Colonic mucosa (tissue), 4 donors: ENCODE measurements around the gene LY6G5C. TPM values are rescaled to one million over a fixed set of nuclear protein-coding genes. Genes with fewer than 3 reads are reported as not detected.
A peak's percentile ranks its signal among the peaks of the same experiment; 100 is the strongest.

Experiments used
- DNase-seq: peaks from one replicate; pipeline ENCODE4 v3.0.0-alpha.2; 2020
- H3K27ac ChIP-seq: fragments of 200-600 bp; one replicate; pipeline ENCODE4 v1.8.0; 2021
- H3K27me3 ChIP-seq: fragments of 200-600 bp; one replicate; pipeline ENCODE4 v1.8.0; 2021
- H3K36me3 ChIP-seq: fragments of 200-600 bp; one replicate; pipeline ENCODE4 v1.8.0; 2021
- H3K4me1 ChIP-seq: fragments of 200-600 bp; one replicate; pipeline ENCODE4 v1.8.0; 2021; ENCODE audit warnings: mild to moderate bottlenecking
- H3K4me3 ChIP-seq: fragments of 200-600 bp; one replicate; pipeline ENCODE4 v1.8.0; 2021
- H3K9ac ChIP-seq, 2 donors: one replicate each; pipeline ENCODE4 v1.7.0; 2013; ENCODE audit warnings: control low read depth in 2 of 2, low read depth in 2 of 2, low read length in 2 of 2
- H3K9me3 ChIP-seq: fragments of 200-600 bp; one replicate; pipeline ENCODE4 v1.8.0; 2021
- CTCF ChIP-seq: fragments of 200-600 bp; IDR thresholded peaks from one replicate; pipeline ENCODE4 v1.8.0; 2022; ENCODE audit warnings: antibody characterized with exemption, mild to moderate bottlenecking
- intact Hi-C: fragments of 100-400 bp; cut with DNase I; formaldehyde crosslinking; loops from one replicate; pipeline ENCODE4 v1.14.1; 2022
- total RNA-seq, 2 donors: library from RNA; stranded (reverse); fragmentation: NEBNext Ultra II Directional in 1 of 2; extraction: Animal tissue kit (Norgen Biotek cat#: 25700) in 1 of 2; gene quantifications; one replicate each; pipeline ENCODE4 v1.2.1, GENCODE V29; 2021
- donor health status: healthy.
- donor health status: DM: no; HTN: no; CAD: no.
- donor health status: DM: no; HTN: no; CAD: no.

The LY6G5C gene
- 1 to 10 TPM; 1.9 to 2.8 TPM for total RNA-seq

- H3K9ac ChIP-seq: peak within 1 kb of the TSS; percentile 74 to 90
- H3K36me3 ChIP-seq: no peaks in the 10 kb centered on the region
- intact Hi-C loops: loop anchor here (5.0 kb wide), 1 partner anchor 87 kb away; no protein-coding TSS in a partner anchor
Observed at GRCh38 chr6:31680226-31681134, at the start of gene LY6G5C. Gene LY6G5C, minus strand, starts transcription at chr6:31681067. Its CDS starts 694 bp downstream, at chr6:31680373.

GRCh38 chr6:31729979-31730630, 49.2 kb upstream of the LY6G5C start:
- H3K27ac ChIP-seq: peak overlapping the region; percentile 96
- H3K9ac ChIP-seq: peak overlapping the region; percentile 76 to 95
- no peaks in the 10 kb centered on the region for H3K27me3 ChIP-seq
- no peak for TF ChIP-seq CTCF
- DNase-seq: peak; percentile 92
- intact Hi-C loops: no loop called here
- peaks cover 13% of the 10 kb centered on the region for H3K4me1 ChIP-seq
- peaks cover 14% of the 10 kb centered on the region for H3K36me3 ChIP-seq
- peak overlapping the region; percentile 60 for H3K4me3 ChIP-seq
- H3K9me3 ChIP-seq: no peaks in the 10 kb centered on the region

More at GRCh38 chr6:31680226-31681134, at the start of gene LY6G5C:
- Histone ChIP-seq H3K27me3 (no peaks in the 10 kb centered on the region), H3K4me3 (peak within 1 kb of the TSS; percentile 41), H3K27ac (peak within 1 kb of the TSS; percentile 30), H3K4me1 (peaks cover 9% of the 10 kb centered on the region), H3K9me3 (no peaks in the 10 kb centered on the region)
- peak; percentile 66 for TF ChIP-seq CTCF
- peak; percentile 86 for DNase-seq

- Histone ChIP-seq H3K36me3 (peaks cover 14% of the 10 kb centered on the region), H3K9me3 (no peaks in the 10 kb centered on the region), H3K27me3 (no peaks in the 10 kb centered on the region), H3K27ac (peak overlapping the region; percentile 96), H3K9ac (peak overlapping the region; percentile 76 to 95), H3K4me3 (peak overlapping the region; percentile 60), H3K4me1 (peaks cover 13% of the 10 kb centered on the region)
- DNase-seq: peak; percentile 97
- intact Hi-C loops: no loop called here
- peak; percentile 46 for TF ChIP-seq CTCF
Observed at GRCh38 chr6:31729515-31729978, 48.7 kb upstream of the LY6G5C start.

GRCh38 chr6:31728767-31729514, 48.1 kb upstream of the LY6G5C start, which contains the start of gene DDAH2:
Gene DDAH2, minus strand, starts transcription at chr6:31729299. Its CDS starts 138 bp downstream, at chr6:31729161.
- Histone ChIP-seq H3K4me1 (peaks cover 13% of the 10 kb centered on the region), H3K36me3 (peaks cover 14% of the 10 kb centered on the region), H3K27ac (peak within 1 kb of the TSS; percentile 96), H3K4me3 (peak within 1 kb of the TSS; percentile 60), H3K9ac (peak within 1 kb of the TSS; percentile 76 to 95), H3K9me3 (no peaks in the 10 kb centered on the region), H3K27me3 (no peaks in the 10 kb centered on the region)
- no peak for DNase-seq
- no peak for TF ChIP-seq CTCF
- intact Hi-C loops: no loop called here
